K562 (cell line): ENCODE results near the gene SCUBE2. TPM values are rescaled to one million over a fixed set of nuclear protein-coding genes. Genes with fewer than 3 reads are reported as not detected.

Experiments
- ATAC-seq: fragments of 200-7000 bp; cut with Tn5 transposase; 3 replicates; pipeline ENCODE4 v1.9.1; 2020; ENCODE audit warnings: moderate library complexity
- BruUV-seq: library from RNA; stranded (reverse); fragments of 400-500 nt; replicated peaks from 2 replicates; lab custom pipeline; 2021; lab: Mats Ljungman, UMichigan
- CTCF ChIA-PET: fragments of 300-600 bp; formaldehyde crosslinking; extraction: SDS; loops from one replicate; lab custom pipeline; 2021; ENCODE audit warnings: low intra/inter-chr PET ratio; lab: Yijun Ruan, JAX
- POLR2A ChIA-PET: fragments of 300-600, 350-650 bp; sonication (Branson Sonifier 250); formaldehyde crosslinking; extraction: SDS; loops from one replicate; lab custom pipeline; 2021; ENCODE audit warnings: antibody characterized with exemption, inconsistent platforms; lab: Yijun Ruan, JAX
- DNase-seq, 4 experiments: peaks; one replicate each; pipeline versions ENCODE4 v3.0.0 to v3.0.0-alpha.2; 2011 to 2018; ENCODE audit warnings: low spot score in 3 of 4, mixed read lengths in 3 of 4; ENCODE audit errors: extremely low read depth in 1 of 4
- FAIRE-seq: peaks from 2 replicates; lab custom pipeline; 2011; peaks lifted over from hg19 to GRCh38; lab: Jason Lieb, UNC
- H2AFZ ChIP-seq: 2 replicates; pipeline ENCODE4 v1.6.0; 2011; ENCODE audit warnings: low read depth, low read length, control low read depth, inconsistent platforms
- H3K27ac ChIP-seq: fragments of 200-600 bp; 3 replicates; pipeline ENCODE4 v1.8.0; 2011; ENCODE audit warnings: low read depth, mild to moderate bottlenecking, control low read depth, inconsistent platforms, low read length, moderate library complexity, mixed read lengths; ENCODE audit errors: extremely low read depth
- H3K27me3 ChIP-seq, 2 experiments: fragments of 300-600 bp in 1 of 2; 2 replicates in 1 of 2; 3 replicates in 1 of 2; pipeline versions ENCODE4 v1.6.0 to v1.8.0; 2011; ENCODE audit warnings: inconsistent platforms in 2 of 2, low read length in 2 of 2, mild to moderate bottlenecking in 1 of 2, mixed read lengths in 1 of 2, moderate library complexity in 1 of 2; ENCODE audit not compliant: control insufficient read depth in 2 of 2, insufficient read depth in 2 of 2
- H3K36me3 ChIP-seq: fragments of 300-600 bp; 3 replicates; pipeline ENCODE4 v1.8.0; 2011; ENCODE audit warnings: mild to moderate bottlenecking, low read length, inconsistent platforms; ENCODE audit not compliant: control insufficient read depth, insufficient read depth
- H3K4me1 ChIP-seq, 2 experiments: fragments of 200-600 bp in 1 of 2; replicated peaks in 1 of 2; 2 replicates in 1 of 2; 3 replicates in 1 of 2; pipeline versions ENCODE4 v1.5.1 to v1.8.0; 2011; ENCODE audit warnings: inconsistent platforms in 2 of 2, low read length in 2 of 2, mild to moderate bottlenecking in 1 of 2, mixed read lengths in 1 of 2, moderate library complexity in 1 of 2; ENCODE audit not compliant: control insufficient read depth in 2 of 2, insufficient read depth in 2 of 2
- H3K4me2 ChIP-seq: 2 replicates; pipeline ENCODE4 v1.6.1; 2011; ENCODE audit warnings: low read length, control low read depth, inconsistent platforms, mixed read lengths; ENCODE audit not compliant: insufficient read depth
- H3K4me3 ChIP-seq: fragments of 200-600 bp; sonication (generic), shearing (Covaris generic); 2 replicates; pipeline ENCODE4 v1.5.1; 2016; ENCODE audit warnings: control low read depth, inconsistent platforms
- H3K79me2 ChIP-seq: fragments of 200-600 bp; 3 replicates; pipeline ENCODE4 v1.8.0; 2011; ENCODE audit warnings: low read length, inconsistent platforms; ENCODE audit not compliant: control insufficient read depth, insufficient read depth
- H3K9ac ChIP-seq, 2 experiments: 2 replicates each; pipeline versions ENCODE4 v1.6.0 to v1.6.1; 2011; ENCODE audit warnings: low read depth in 2 of 2, low read length in 2 of 2, control low read depth in 1 of 2, inconsistent platforms in 1 of 2, mild to moderate bottlenecking in 1 of 2, mixed read lengths in 1 of 2; ENCODE audit not compliant: insufficient read depth in 1 of 2
- H3K9me1 ChIP-seq: one replicate; pipeline ENCODE4 v1.6.0; 2011; ENCODE audit warnings: inconsistent platforms, mild to moderate bottlenecking, low read length, moderate library complexity; ENCODE audit not compliant: control insufficient read depth, insufficient read depth
- H3K9me3 ChIP-seq: replicated peaks from 2 replicates; pipeline ENCODE4 v1.5.1; 2011; ENCODE audit warnings: low read depth, low read length, inconsistent platforms; ENCODE audit not compliant: control insufficient read depth, insufficient read depth
- H4K20me1 ChIP-seq: replicated peaks from 2 replicates; pipeline ENCODE4 v1.6.1; 2011; ENCODE audit warnings: low read length, inconsistent platforms, mixed read lengths; ENCODE audit not compliant: control insufficient read depth, insufficient read depth
- ARHGAP35 ChIP-seq: fragments of 450-650 bp; IDR thresholded peaks from 2 replicates; pipeline ENCODE4 v1.6.1; 2018; ENCODE audit not compliant: partially characterized antibody
- C11orf30 ChIP-seq: fragments of 450-650 bp; IDR thresholded peaks from 2 replicates; pipeline ENCODE4 v1.6.1; 2016; ENCODE audit warnings: low read depth, mild to moderate bottlenecking
- DMBX1 ChIP-seq: fragments of 250-450 bp; sonication (Bioruptor Pico); IDR thresholded peaks from 2 replicates; pipeline ENCODE4 v1.8.0; 2022; ENCODE audit warnings: inconsistent platforms, mild to moderate bottlenecking, moderate library complexity, borderline replicate concordance
- KDM4B ChIP-seq, 2 experiments: fragments of 450-650 bp in 1 of 2; sonication (generic) in 1 of 2; IDR thresholded peaks; 2 replicates each; pipeline ENCODE4 v1.6.1; 2016 to 2017; ENCODE audit warnings: borderline replicate concordance in 2 of 2, antibody characterized with exemption in 1 of 2, low read depth in 1 of 2, mild to moderate bottlenecking in 1 of 2
- NELFE ChIP-seq: IDR thresholded peaks from 2 replicates; pipeline ENCODE4 v1.6.1; 2011; ENCODE audit warnings: mild to moderate bottlenecking; ENCODE audit not compliant: insufficient read depth, insufficient read length
- POLR2H ChIP-seq: IDR thresholded peaks from 2 replicates; pipeline ENCODE4 v1.6.1; 2016; ENCODE audit warnings: missing genetic modification characterization, low read depth, mild to moderate bottlenecking, control low read depth, missing compliant biosample characterization, moderate library complexity
- RAD21 ChIP-seq, 2 experiments: fragments of 250-450 bp in 1 of 2; fragments of 450-650 bp in 1 of 2; sonication (Bioruptor Pico) in 1 of 2; formaldehyde crosslinking in 1 of 2; IDR thresholded peaks in 1 of 2; conservative IDR thresholded peaks in 1 of 2; 2 replicates each; pipeline versions ENCODE4 v1.4.0 to v1.8.0; 2020 to 2022; ENCODE audit warnings: mild to moderate bottlenecking in 2 of 2, moderate library complexity in 1 of 2
- RNF2 ChIP-seq: sonication (generic); IDR thresholded peaks from 2 replicates; pipeline ENCODE4 v1.6.1; 2016
- TAF9B ChIP-seq: fragments of 450-650 bp; IDR thresholded peaks from 2 replicates; pipeline ENCODE4 v1.6.1; 2018; ENCODE audit warnings: mild to moderate bottlenecking; ENCODE audit not compliant: partially characterized antibody
- ZNF830 ChIP-seq: fragments of 250-450 bp; sonication (Bioruptor Pico); IDR thresholded peaks from 2 replicates; pipeline ENCODE4 v1.5.0; 2021; ENCODE audit warnings: mild to moderate bottlenecking
- ZZZ3 ChIP-seq: fragments of 450-650 bp; IDR thresholded peaks from 2 replicates; pipeline ENCODE4 v1.6.1; 2016; ENCODE audit warnings: antibody characterized with exemption, mild to moderate bottlenecking, moderate library complexity
- WGBS: fragments of 100-300 bp; shearing (Covaris generic); methylation state at CpG from one replicate; pipeline ENCODE4 v1.1.6; 2016; ENCODE audit warnings: low coverage, mixed read lengths; ENCODE audit not compliant: insufficient coverage; ENCODE audit errors: missing lambda C conversion rate; 5-methylcytosine and 5-hydroxymethylcytosine counted together
- in situ Hi-C: fragments of 300-500 bp; cut with MboI; formaldehyde crosslinking; loops from 4 replicates; pipeline ENCODE4 v1.15.0; 2018; ENCODE audit warnings: inconsistent platforms, mixed read lengths
- intact Hi-C: fragments of 100-400 bp; cut with micrococcal nuclease; formaldehyde crosslinking; loops from 2 replicates; pipeline ENCODE4 v1.14.2; 2022
- polyA plus RNA-seq, 8 experiments: library from polyadenylated mRNA; depleted of rRNA in 4 of 8; stranded (reverse) in 5 of 8; unstranded in 3 of 8; fragments of >200 nt; fragmentation: Nextera tagmentation in 2 of 8; fragmentation: Illumina TruSeq in 1 of 8; extraction: Ambion mirVana in 2 of 8; extraction: Trizol in 1 of 8; gene quantifications; 2 replicates each; pipeline versions ENCODE4 v1.2.1 to v1.2.3, GENCODE V29; 2011 to 2014; ENCODE audit warnings: inconsistent platforms in 1 of 8, missing spikeins in 1 of 8
- total RNA-seq, 7 experiments: library from RNA; depleted of rRNA in 6 of 7; stranded (reverse); fragments of >200 nt in 6 of 7; fragmentation: Illumina TruSeq in 2 of 7; extraction: Trizol in 2 of 7; gene quantifications; 2 replicates each; pipeline versions ENCODE4 v1.2.1 to v1.2.3, GENCODE V29; 2011 to 2021; ENCODE audit warnings: low replicate concordance in 1 of 7
- TF ChIP-seq, protein P1 (sequence below), 2 experiments: fragments of 450-650 bp; IDR thresholded peaks; 2 replicates each; pipeline ENCODE4 v1.6.1; 2016
- TF ChIP-seq, protein P2 (sequence below), 3 experiments: IDR thresholded peaks in 2 of 3; conservative IDR thresholded peaks in 1 of 3; 2 replicates each; pipeline ENCODE4 v1.5.1; 2011 to 2012; ENCODE audit warnings: low read length in 3 of 3, mild to moderate bottlenecking in 3 of 3, control low read depth in 2 of 3, improper control_type of control experiment in 1 of 3, inconsistent platforms in 1 of 3, low read depth in 1 of 3, mixed read lengths in 1 of 3, moderate library complexity in 1 of 3; ENCODE audit not compliant: insufficient read depth in 2 of 3
- TF ChIP-seq, protein P3 (sequence below), 2 experiments: IDR thresholded peaks in 1 of 2; conservative IDR thresholded peaks in 1 of 2; 2 replicates each; pipeline ENCODE4 v1.6.1; 2016; ENCODE audit warnings: low read depth in 2 of 2, mild to moderate bottlenecking in 1 of 2, missing compliant biosample characterization in 1 of 2, missing genetic modification characterization in 1 of 2, moderate library complexity in 1 of 2

The SCUBE2 gene
- total and polyA plus RNA-seq, 9 of the 15 experiments (the other 6 are each of a cell fraction or from before 2014, with no cell fraction given) = 0.06 to 0.40 (median 0.07) TPM; not detected in 6

DNA sequence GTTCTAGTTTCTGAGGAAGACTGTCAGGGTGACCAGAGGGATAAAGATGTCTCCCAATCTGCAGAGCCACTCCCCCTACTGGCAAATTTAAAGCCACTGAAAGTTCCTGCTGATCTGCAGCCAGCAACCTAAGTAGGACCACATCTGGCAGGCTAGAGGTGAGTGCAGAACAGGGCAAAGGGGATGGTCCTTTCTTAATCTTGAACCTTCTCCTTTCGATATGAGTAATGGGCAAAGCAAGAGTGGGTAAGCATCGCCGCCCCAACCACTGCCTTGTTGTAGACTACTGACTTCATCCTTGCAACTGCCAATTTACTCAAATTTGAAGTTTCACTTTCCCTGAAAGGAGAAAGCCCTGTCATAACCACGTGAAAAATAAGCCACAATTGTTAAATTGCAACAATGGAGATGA lies 30.7 kb downstream of the SCUBE2 start:
- ChIA-PET POLR2A (interaction anchor here (0.6 to 2.9 kb wide), 2 partner anchors 11 to 893 kb away, joined by 3 to 8 read pairs; no protein-coding TSS in a partner anchor), CTCF (no interaction called here)
- H2AFZ ChIP-seq = 0 out of 2 replicates have a peak overlapping the region, but pooled peaks have one; percentile 2
- H3K9me3 ChIP-seq = no peaks in the 10 kb centered on the region
- H3K4me3 ChIP-seq = no peak overlapping the region
- peak overlapping the region; percentile 1; the same call in 1 of the 2 replicates for H3K4me2 ChIP-seq
- in situ Hi-C loops (no loop called here), intact Hi-C loops (loop anchor here (5.0 kb wide), 2 partner anchors 43 to 148 kb away; partner anchors contain the start of gene AKIP1)
- FAIRE-seq (peak; percentile 67), ATAC-seq (peak; percentile 85), DNase-seq (peak; percentile 38 to 59 (median 50))
- no TSS peak for BruUV-seq
- no peaks in the 10 kb centered on the region for H3K9me1 ChIP-seq
- no peak overlapping the region for H3K9ac ChIP-seq
- WGBS = 5% methylated on average over 4 of the region's 4 CpGs
- H3K27me3 ChIP-seq = peaks cover 8 to 24% of the 10 kb centered on the region in 2 experiments
- no peak overlapping the region for H3K27ac ChIP-seq
- no peaks in the 10 kb centered on the region; a peak in 2 of 5 replicates for H3K4me1 ChIP-seq
- H4K20me1 ChIP-seq = no peaks in the 10 kb centered on the region
- no peaks in the 10 kb centered on the region for H3K36me3 ChIP-seq
- no peaks in the 10 kb centered on the region for H3K79me2 ChIP-seq
- no peak for TF ChIP-seq TAF9B
- TF ChIP-seq KDM4B (IDR thresholded peaks at IDR 0.05; ENCODE audit: borderline replicate concordance in 2 of 2, low read depth in 1 of 2) = no peak
- peak in 1 of 2 experiments; percentile 44; a peak in 2 of 4 replicates for TF ChIP-seq RAD21 (CRISPR knock-in tag; conservative IDR thresholded peaks at IDR 0.05 in 1 of 2, IDR thresholded peaks at IDR 0.05 in 1 of 2)
- no peak for TF ChIP-seq ZZZ3
- no peak for TF ChIP-seq DMBX1 (CRISPR knock-in tag)
- TF ChIP-seq, protein P1, sequence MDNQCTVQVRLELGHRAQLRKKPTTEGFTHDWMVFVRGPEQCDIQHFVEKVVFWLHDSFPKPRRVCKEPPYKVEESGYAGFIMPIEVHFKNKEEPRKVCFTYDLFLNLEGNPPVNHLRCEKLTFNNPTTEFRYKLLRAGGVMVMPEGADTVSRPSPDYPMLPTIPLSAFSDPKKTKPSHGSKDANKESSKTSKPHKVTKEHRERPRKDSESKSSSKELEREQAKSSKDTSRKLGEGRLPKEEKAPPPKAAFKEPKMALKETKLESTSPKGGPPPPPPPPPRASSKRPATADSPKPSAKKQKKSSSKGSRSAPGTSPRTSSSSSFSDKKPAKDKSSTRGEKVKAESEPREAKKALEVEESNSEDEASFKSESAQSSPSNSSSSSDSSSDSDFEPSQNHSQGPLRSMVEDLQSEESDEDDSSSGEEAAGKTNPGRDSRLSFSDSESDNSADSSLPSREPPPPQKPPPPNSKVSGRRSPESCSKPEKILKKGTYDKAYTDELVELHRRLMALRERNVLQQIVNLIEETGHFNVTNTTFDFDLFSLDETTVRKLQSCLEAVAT (IDR thresholded peaks at IDR 0.05) = no peak
- TF ChIP-seq RNF2 = 0 out of 2 replicates have a peak, but pooled peaks have one; percentile 26
- TF ChIP-seq POLR2H (tag) = no peak
- TF ChIP-seq, protein P2, sequence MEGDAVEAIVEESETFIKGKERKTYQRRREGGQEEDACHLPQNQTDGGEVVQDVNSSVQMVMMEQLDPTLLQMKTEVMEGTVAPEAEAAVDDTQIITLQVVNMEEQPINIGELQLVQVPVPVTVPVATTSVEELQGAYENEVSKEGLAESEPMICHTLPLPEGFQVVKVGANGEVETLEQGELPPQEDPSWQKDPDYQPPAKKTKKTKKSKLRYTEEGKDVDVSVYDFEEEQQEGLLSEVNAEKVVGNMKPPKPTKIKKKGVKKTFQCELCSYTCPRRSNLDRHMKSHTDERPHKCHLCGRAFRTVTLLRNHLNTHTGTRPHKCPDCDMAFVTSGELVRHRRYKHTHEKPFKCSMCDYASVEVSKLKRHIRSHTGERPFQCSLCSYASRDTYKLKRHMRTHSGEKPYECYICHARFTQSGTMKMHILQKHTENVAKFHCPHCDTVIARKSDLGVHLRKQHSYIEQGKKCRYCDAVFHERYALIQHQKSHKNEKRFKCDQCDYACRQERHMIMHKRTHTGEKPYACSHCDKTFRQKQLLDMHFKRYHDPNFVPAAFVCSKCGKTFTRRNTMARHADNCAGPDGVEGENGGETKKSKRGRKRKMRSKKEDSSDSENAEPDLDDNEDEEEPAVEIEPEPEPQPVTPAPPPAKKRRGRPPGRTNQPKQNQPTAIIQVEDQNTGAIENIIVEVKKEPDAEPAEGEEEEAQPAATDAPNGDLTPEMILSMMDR (IDR thresholded peaks at IDR 0.05 in 2 of 3, conservative IDR thresholded peaks at IDR 0.05 in 1 of 3; ENCODE audit: insufficient read depth in 2 of 3, low read depth in 1 of 3, low read length in 3 of 3) = peak; percentile 46 to 60 (median 56)
- TF ChIP-seq ARHGAP35 = no peak
- TF ChIP-seq, protein P3, sequence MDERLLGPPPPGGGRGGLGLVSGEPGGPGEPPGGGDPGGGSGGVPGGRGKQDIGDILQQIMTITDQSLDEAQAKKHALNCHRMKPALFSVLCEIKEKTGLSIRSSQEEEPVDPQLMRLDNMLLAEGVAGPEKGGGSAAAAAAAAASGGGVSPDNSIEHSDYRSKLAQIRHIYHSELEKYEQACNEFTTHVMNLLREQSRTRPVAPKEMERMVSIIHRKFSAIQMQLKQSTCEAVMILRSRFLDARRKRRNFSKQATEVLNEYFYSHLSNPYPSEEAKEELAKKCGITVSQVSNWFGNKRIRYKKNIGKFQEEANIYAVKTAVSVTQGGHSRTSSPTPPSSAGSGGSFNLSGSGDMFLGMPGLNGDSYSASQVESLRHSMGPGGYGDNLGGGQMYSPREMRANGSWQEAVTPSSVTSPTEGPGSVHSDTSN (CRISPR knock-in tag; IDR thresholded peaks at IDR 0.05; ENCODE audit: low read depth) = no peak
- TF ChIP-seq, protein P3 (tag; conservative IDR thresholded peaks at IDR 0.05; ENCODE audit: low read depth) = no peak
- TF ChIP-seq C11orf30 = no peak
- no peak for TF ChIP-seq NELFE
- no peak for TF ChIP-seq ZNF830 (CRISPR knock-in tag)
